Spinal cord (tissue), 10 donors: ENCODE measurements around the gene ATPAF1. TPM values are rescaled to one million over a fixed set of nuclear protein-coding genes. Genes with fewer than 3 reads are reported as not detected.
"Not testable (repeated sequence)": the region's sequence is repeated elsewhere in the genome, so short reads cannot be mapped to it uniquely, and the experiment has no call there.

Experiments used
- DNase-seq, 6 donors: peaks; one replicate each; pipeline versions ENCODE4 v3.0.0 to v3.0.0-alpha.2; 2013 to 2015; ENCODE audit warnings: low spot score in 6 of 6, low read depth in 4 of 6
- H3K27ac ChIP-seq: one replicate; pipeline ENCODE4 v1.5.1; 2013; ENCODE audit warnings: low read depth, low read length, control low read depth
- H3K27me3 ChIP-seq: one replicate; pipeline ENCODE4 v1.6.1; 2013; ENCODE audit warnings: low read length; ENCODE audit not compliant: control insufficient read depth, insufficient read depth
- H3K36me3 ChIP-seq: one replicate; pipeline ENCODE4 v1.6.1; 2013; ENCODE audit warnings: low read length; ENCODE audit not compliant: control insufficient read depth, insufficient read depth
- H3K4me1 ChIP-seq: one replicate; pipeline ENCODE4 v1.6.1; 2013; ENCODE audit warnings: low read length; ENCODE audit not compliant: control insufficient read depth, insufficient read depth
- H3K4me3 ChIP-seq: one replicate; pipeline ENCODE4 v1.5.1; 2013; ENCODE audit warnings: low read depth, low read length, control low read depth
- H3K9me3 ChIP-seq: one replicate; pipeline ENCODE4 v1.6.1; 2013; ENCODE audit warnings: low read length; ENCODE audit not compliant: control insufficient read depth, insufficient read depth
- WGBS: methylation state at CpG from one replicate; pipeline ENCODE4 v1.1.5; 2013; ENCODE audit warnings: missing lambda C conversion rate; ENCODE audit not compliant: insufficient coverage; 5-methylcytosine and 5-hydroxymethylcytosine counted together
- polyA plus RNA-seq, 2 donors: library from polyadenylated mRNA; unstranded; fragments of 120-200 nt; gene quantifications; one replicate each; pipeline ENCODE4 v1.2.1, GENCODE V29; 2013; ENCODE audit not compliant: insufficient read length in 2 of 2
- total RNA-seq, 2 donors: library from RNA; depleted of rRNA in 1 of 2; stranded (reverse); fragments of 120-200 nt in 1 of 2; fragments of >200 nt in 1 of 2; gene quantifications; one replicate each; pipeline versions ENCODE4 v1.2.3 to v1.2.4, GENCODE V29; 2013 to 2014
- donor health status: healthy.

The ATPAF1 gene
- total and polyA plus RNA-seq, 4 donors: 59.7 to 92.4 (median 80.4) TPM

GRCh38 chr1:46653405-46653958 is 14.7 kb downstream of the ATPAF1 start:
- DNase-seq: peak in 1 of 6 donors; percentile 18
- Histone ChIP-seq H3K36me3 (peaks cover 21% of the 10 kb centered on the region), H3K27me3 (no peaks in the 10 kb centered on the region), H3K4me3 (no peak overlapping the region), H3K9me3 (peaks cover 8% of the 10 kb centered on the region), H3K27ac (no peak overlapping the region), H3K4me1 (no peaks in the 10 kb centered on the region)
- WGBS: no CpG with 5 or more reads among the region's 2 CpGs

GRCh38 chr1:46652321-46653100 is 15.7 kb downstream of the ATPAF1 start:
- DNase-seq: no peak
- Histone ChIP-seq H3K27ac (no peak overlapping the region), H3K27me3 (no peaks in the 10 kb centered on the region), H3K4me3 (no peak overlapping the region), H3K9me3 (peaks cover 11% of the 10 kb centered on the region), H3K4me1 (no peaks in the 10 kb centered on the region), H3K36me3 (peaks cover 24% of the 10 kb centered on the region)
- WGBS: no CpG with 5 or more reads among the region's 6 CpGs

- peaks cover 12% of the 10 kb centered on the region for H3K9me3 ChIP-seq
- WGBS: no CpG with 5 or more reads among the region's 3 CpGs
- DNase-seq, H3K27me3 ChIP-seq, H3K27ac ChIP-seq, H3K4me1 ChIP-seq, H3K4me3 ChIP-seq: not testable (repeated sequence)
- H3K36me3 ChIP-seq: peaks cover 27% of the 10 kb centered on the region
Measured at GRCh38 chr1:46651152-46651551, 17.0 kb downstream of the ATPAF1 start.

- no peak overlapping the region for H3K27ac ChIP-seq
- H3K4me1 ChIP-seq: no peaks in the 10 kb centered on the region
- no peak overlapping the region for H3K4me3 ChIP-seq
- peaks cover 21% of the 10 kb centered on the region for H3K36me3 ChIP-seq
- DNase-seq: no peak
- WGBS: no CpG with 5 or more reads among the region's 3 CpGs
- H3K9me3 ChIP-seq: peaks cover 12% of the 10 kb centered on the region
- H3K27me3 ChIP-seq: no peaks in the 10 kb centered on the region
Measured at GRCh38 chr1:46650491-46650890, 17.7 kb downstream of the ATPAF1 start.

GRCh38 chr1:46649764-46650163 is 18.4 kb downstream of the ATPAF1 start:
- H3K4me3 ChIP-seq: no peak overlapping the region
- 100% methylated on average over 2 of the region's 2 CpGs for WGBS
- H3K27me3 ChIP-seq: no peaks in the 10 kb centered on the region
- DNase-seq: no peak
- H3K9me3 ChIP-seq: peaks cover 12% of the 10 kb centered on the region
- no peak overlapping the region for H3K27ac ChIP-seq
- peaks cover 22% of the 10 kb centered on the region for H3K36me3 ChIP-seq
- H3K4me1 ChIP-seq: no peaks in the 10 kb centered on the region

- Histone ChIP-seq H3K36me3 (peaks cover 22% of the 10 kb centered on the region), H3K4me1 (no peaks in the 10 kb centered on the region), H3K27ac (no peak overlapping the region), H3K4me3 (no peak overlapping the region), H3K27me3 (no peaks in the 10 kb centered on the region), H3K9me3 (peaks cover 12% of the 10 kb centered on the region)
- DNase-seq: no peak
- 100% methylated on average over 1 of the region's 3 CpGs for WGBS
Measured at GRCh38 chr1:46647611-46648010, 20.6 kb downstream of the ATPAF1 start.

GRCh38 chr1:46646844-46647243 is 21.3 kb downstream of the ATPAF1 start:
- Histone ChIP-seq H3K36me3 (peaks cover 22% of the 10 kb centered on the region), H3K4me1 (no peaks in the 10 kb centered on the region), H3K4me3 (no peak overlapping the region), H3K27ac (no peak overlapping the region), H3K27me3 (no peaks in the 10 kb centered on the region), H3K9me3 (peaks cover 12% of the 10 kb centered on the region)
- DNase-seq: no peak
- WGBS: 80% methylated on average over 1 of the region's 2 CpGs

GRCh38 chr1:46646331-46646730 is 21.8 kb downstream of the ATPAF1 start:
- peaks cover 12% of the 10 kb centered on the region for H3K9me3 ChIP-seq
- no peaks in the 10 kb centered on the region for H3K27me3 ChIP-seq
- no peaks in the 10 kb centered on the region for H3K4me1 ChIP-seq
- WGBS: no CpG with 5 or more reads among the region's 1 CpG
- peaks cover 22% of the 10 kb centered on the region for H3K36me3 ChIP-seq
- no peak overlapping the region for H3K4me3 ChIP-seq
- DNase-seq: no peak
- no peak overlapping the region for H3K27ac ChIP-seq

GRCh38 chr1:46645815-46646214 is 22.3 kb downstream of the ATPAF1 start:
- H3K4me3 ChIP-seq: no peak overlapping the region
- H3K27me3 ChIP-seq: no peaks in the 10 kb centered on the region
- no peak for DNase-seq
- H3K36me3 ChIP-seq: peaks cover 22% of the 10 kb centered on the region
- H3K4me1 ChIP-seq: no peaks in the 10 kb centered on the region
- peaks cover 12% of the 10 kb centered on the region for H3K9me3 ChIP-seq
- WGBS: 100% methylated on average over 1 of the region's 4 CpGs
- no peak overlapping the region for H3K27ac ChIP-seq

GRCh38 chr1:46643368-46643775 is 24.8 kb downstream of the ATPAF1 start:
- no peak overlapping the region for H3K27ac ChIP-seq

More at GRCh38 chr1:46643368-46643775, 24.8 kb downstream of the ATPAF1 start:
- DNase-seq: peak in 5 of 6 donors; percentile 47 to 86 (median 52)
- Histone ChIP-seq H3K27me3 (no peaks in the 10 kb centered on the region), H3K36me3 (peaks cover 16% of the 10 kb centered on the region), H3K4me1 (no peaks in the 10 kb centered on the region), H3K4me3 (no peak overlapping the region), H3K9me3 (peaks cover 4% of the 10 kb centered on the region)
